Astrocyte (in vitro differentiated cells and primary cell): ENCODE measurements around the gene GSS. TPM values are rescaled to one million over a fixed set of nuclear protein-coding genes. Genes with fewer than 3 reads are reported as not detected.

Source experiments
- DNase-seq: peaks from one replicate; pipeline ENCODE4 v3.0.0-alpha.2; 2010; ENCODE audit warnings: low read depth
- FAIRE-seq: peaks from 2 replicates; lab custom pipeline; 2011; peaks lifted over from hg19 to GRCh38; lab: Jason Lieb, UNC
- H2AFZ ChIP-seq: 2 replicates; pipeline ENCODE4 v1.6.0; 2012; ENCODE audit warnings: low read depth, low read length, inconsistent platforms
- H3K27ac ChIP-seq: 2 replicates; pipeline ENCODE4 v1.5.1; 2011; ENCODE audit warnings: low read depth, low read length, inconsistent platforms
- H3K27me3 ChIP-seq: 2 replicates; pipeline ENCODE4 v1.6.0; 2011; ENCODE audit warnings: low read length, inconsistent platforms; ENCODE audit not compliant: insufficient read depth
- H3K36me3 ChIP-seq: 2 replicates; pipeline ENCODE4 v1.5.1; 2011; ENCODE audit warnings: low read length, inconsistent platforms; ENCODE audit not compliant: insufficient read depth
- H3K4me1 ChIP-seq: 2 replicates; pipeline ENCODE4 v1.5.1; 2011; ENCODE audit warnings: low read length, inconsistent platforms; ENCODE audit not compliant: insufficient read depth
- H3K4me2 ChIP-seq: 2 replicates; pipeline ENCODE4 v1.6.0; 2012; ENCODE audit warnings: low read length, inconsistent platforms
- H3K4me3 ChIP-seq: 2 replicates; pipeline ENCODE4 v1.5.1; 2011; ENCODE audit warnings: low read depth, mild to moderate bottlenecking, low read length, inconsistent platforms; ENCODE audit not compliant: insufficient read depth
- H3K79me2 ChIP-seq: 2 replicates; pipeline ENCODE4 v1.6.0; 2012; ENCODE audit warnings: mild to moderate bottlenecking, low read length, inconsistent platforms; ENCODE audit not compliant: insufficient read depth
- H3K9ac ChIP-seq: 2 replicates; pipeline ENCODE4 v1.6.0; 2012; ENCODE audit warnings: mild to moderate bottlenecking, low read length, inconsistent platforms
- H3K9me3 ChIP-seq: 2 replicates; pipeline ENCODE4 v1.5.1; 2012; ENCODE audit warnings: low read depth, mild to moderate bottlenecking, low read length, inconsistent platforms; ENCODE audit not compliant: insufficient read depth
- H4K20me1 ChIP-seq: 2 replicates; pipeline ENCODE4 v1.6.0; 2012; ENCODE audit warnings: low read length, inconsistent platforms; ENCODE audit not compliant: insufficient read depth
- H3K27ac Mint-ChIP-seq: one replicate; pipeline ENCODE4 v1.8.0; 2021; ENCODE audit warnings: mild to moderate bottlenecking, mixed read lengths; ENCODE audit not compliant: unreplicated experiment
- H3K27me3 Mint-ChIP-seq: one replicate; pipeline ENCODE4 v1.8.0; 2021; ENCODE audit warnings: low read depth, mixed read lengths; ENCODE audit not compliant: unreplicated experiment
- H3K36me3 Mint-ChIP-seq: one replicate; pipeline ENCODE4 v1.8.0; 2021; ENCODE audit warnings: low read depth, mixed read lengths; ENCODE audit not compliant: unreplicated experiment
- H3K4me1 Mint-ChIP-seq: one replicate; pipeline ENCODE4 v1.8.0; 2021; ENCODE audit warnings: low read depth, mixed read lengths; ENCODE audit not compliant: unreplicated experiment
- H3K4me3 Mint-ChIP-seq: one replicate; pipeline ENCODE4 v1.8.0; 2021; ENCODE audit warnings: mild to moderate bottlenecking, moderate library complexity, mixed read lengths; ENCODE audit not compliant: unreplicated experiment
- H3K9me3 Mint-ChIP-seq: one replicate; pipeline ENCODE4 v1.8.0; 2021; ENCODE audit warnings: mild to moderate bottlenecking, mixed read lengths; ENCODE audit not compliant: unreplicated experiment
- CTCF ChIP-seq: IDR thresholded peaks from 2 replicates; pipeline ENCODE4 v1.5.1; 2011; ENCODE audit warnings: low read depth, mild to moderate bottlenecking, inconsistent platforms, low read length, moderate library complexity; ENCODE audit not compliant: insufficient read depth
- EZH2 ChIP-seq: IDR thresholded peaks from 2 replicates; pipeline ENCODE4 v1.6.1; 2012; ENCODE audit warnings: mild to moderate bottlenecking, low read length, inconsistent platforms; ENCODE audit not compliant: insufficient read depth
- total RNA-seq: library from RNA; stranded (reverse); gene quantifications from 2 replicates; pipeline ENCODE4 v1.2.1, GENCODE V29; 2021

GSS gene
- total RNA-seq, 1 donor from 2014 or later = 44.6 TPM

- H3K4me1 Mint-ChIP-seq = peaks cover 2% of the 10 kb centered on the region
- H4K20me1 ChIP-seq = no peaks in the 10 kb centered on the region
- H3K4me3 Mint-ChIP-seq = no peak overlapping the region
- H3K27me3 ChIP-seq = peaks cover 8% of the 10 kb centered on the region
- no peak overlapping the region for H3K4me3 ChIP-seq
- H3K36me3 ChIP-seq = no peaks in the 10 kb centered on the region
- H3K9ac ChIP-seq = no peak overlapping the region
- no peak overlapping the region for H3K27ac ChIP-seq
- H3K4me1 ChIP-seq = no peaks in the 10 kb centered on the region
- H3K4me2 ChIP-seq = no peak overlapping the region
- no peak for TF ChIP-seq CTCF
- no peak for TF ChIP-seq EZH2
- no peak overlapping the region for H2AFZ ChIP-seq
- no peaks in the 10 kb centered on the region for H3K9me3 ChIP-seq
- no peak for FAIRE-seq
- DNase-seq = no peak
- H3K27ac Mint-ChIP-seq = no peak overlapping the region
- peaks cover 19% of the 10 kb centered on the region for H3K27me3 Mint-ChIP-seq
- H3K9me3 Mint-ChIP-seq = no peaks in the 10 kb centered on the region
- no peaks in the 10 kb centered on the region for H3K36me3 Mint-ChIP-seq
- H3K79me2 ChIP-seq = no peaks in the 10 kb centered on the region
Observed at GRCh38 chr20:34982270-34983088, 26.9 kb upstream of the GSS start.

GRCh38 chr20:34980543-34981233, 25.1 kb upstream of the GSS start:
- no peak for FAIRE-seq
- DNase-seq = no peak
- peaks cover 2% of the 10 kb centered on the region for H3K4me1 Mint-ChIP-seq

More at GRCh38 chr20:34980543-34981233, 25.1 kb upstream of the GSS start:
- Histone ChIP-seq H3K27me3 (peaks cover 20% of the 10 kb centered on the region), H4K20me1 (no peaks in the 10 kb centered on the region), H2AFZ (no peak overlapping the region), H3K9ac (no peak overlapping the region), H3K79me2 (no peaks in the 10 kb centered on the region), H3K4me2 (no peak overlapping the region), H3K4me1 (no peaks in the 10 kb centered on the region), H3K36me3 (no peaks in the 10 kb centered on the region), H3K27ac (no peak overlapping the region), H3K9me3 (no peaks in the 10 kb centered on the region), H3K4me3 (no peak overlapping the region)
- Mint-ChIP-seq H3K27me3 (peaks cover 31% of the 10 kb centered on the region), H3K9me3 (no peaks in the 10 kb centered on the region), H3K36me3 (no peaks in the 10 kb centered on the region), H3K27ac (no peak overlapping the region), H3K4me3 (peak overlapping the region; percentile 67)
- TF ChIP-seq EZH2 = no peak
- TF ChIP-seq CTCF = no peak
